Fibroblast of villous mesenchyme (primary cell): ENCODE results near the gene VPS51. TPM values are rescaled to one million over a fixed set of nuclear protein-coding genes. Genes with fewer than 3 reads are reported as not detected.

Experiments used
- DNase-seq: peaks from one replicate; pipeline ENCODE4 v3.0.0-alpha.2; 2010; ENCODE audit warnings: low read depth
- H3K4me3 ChIP-seq: 2 replicates; pipeline ENCODE4 v1.5.1; 2011; ENCODE audit warnings: low read depth, mild to moderate bottlenecking, low read length
- CTCF ChIP-seq: IDR thresholded peaks from 2 replicates; pipeline ENCODE4 v1.5.1; 2012; ENCODE audit warnings: low read depth, mild to moderate bottlenecking, low read length; ENCODE audit not compliant: insufficient read depth
- total RNA-seq: library from RNA; depleted of rRNA; stranded (reverse); fragments of >200 nt; gene quantifications from 2 replicates; pipeline ENCODE4 v1.2.3, GENCODE V29; 2012

Gene VPS51
- total RNA-seq, 1 donor, result 104 TPM

- TF ChIP-seq CTCF, result no peak
- DNase-seq, result no peak
- H3K4me3 ChIP-seq, result no peak overlapping the region
These were observed 30.7 kb downstream of the VPS51 start for GRCh38 chr11:65126624-65127274.

DNA sequence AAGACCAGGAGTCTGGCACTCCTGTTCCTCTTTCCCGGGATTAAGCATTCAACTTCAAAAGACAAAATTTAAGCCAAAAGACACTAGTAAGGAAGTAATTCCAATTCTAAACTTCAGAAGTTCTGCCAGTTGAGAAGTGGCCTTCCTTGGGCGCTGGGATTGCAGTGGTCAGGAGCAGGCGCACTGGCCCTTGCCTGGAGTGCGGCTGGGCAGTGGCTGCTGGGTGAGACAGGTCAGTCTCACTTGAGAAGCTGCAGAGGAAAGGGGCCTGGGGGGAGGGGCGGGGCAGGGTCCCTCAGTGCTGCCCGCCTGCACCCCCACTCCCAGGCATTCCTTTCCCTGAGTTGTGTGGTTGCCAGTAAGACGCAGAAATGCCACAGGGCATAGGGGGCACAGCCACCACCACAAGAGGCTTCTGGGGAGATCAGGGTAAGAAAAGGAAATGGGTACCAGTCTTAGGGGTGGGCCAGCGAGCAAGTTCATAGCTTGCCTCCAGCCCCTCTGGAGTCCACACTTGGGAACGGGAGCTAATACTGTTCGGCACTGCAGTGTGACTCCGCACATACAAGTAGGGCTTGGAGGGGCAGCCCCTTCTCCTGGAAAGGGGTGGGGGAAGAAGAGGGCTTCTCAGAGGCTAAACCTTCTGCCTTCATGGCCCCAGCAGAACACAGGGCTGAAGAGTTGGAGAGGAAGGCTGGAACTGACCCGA is 31.6 kb downstream of the VPS51 start:
- TF ChIP-seq CTCF, result no peak
- H3K4me3 ChIP-seq, result no peak overlapping the region
- DNase-seq, result no peak

GRCh38 chr11:65128182-65129145 is 32.5 kb downstream of the VPS51 start:
- TF ChIP-seq CTCF, result no peak
- no peak overlapping the region for H3K4me3 ChIP-seq
- no peak for DNase-seq

GRCh38 chr11:65129649-65130441 is 33.8 kb downstream of the VPS51 start:
- TF ChIP-seq CTCF, result no peak
- DNase-seq, result no peak
- no peak overlapping the region for H3K4me3 ChIP-seq

DNA sequence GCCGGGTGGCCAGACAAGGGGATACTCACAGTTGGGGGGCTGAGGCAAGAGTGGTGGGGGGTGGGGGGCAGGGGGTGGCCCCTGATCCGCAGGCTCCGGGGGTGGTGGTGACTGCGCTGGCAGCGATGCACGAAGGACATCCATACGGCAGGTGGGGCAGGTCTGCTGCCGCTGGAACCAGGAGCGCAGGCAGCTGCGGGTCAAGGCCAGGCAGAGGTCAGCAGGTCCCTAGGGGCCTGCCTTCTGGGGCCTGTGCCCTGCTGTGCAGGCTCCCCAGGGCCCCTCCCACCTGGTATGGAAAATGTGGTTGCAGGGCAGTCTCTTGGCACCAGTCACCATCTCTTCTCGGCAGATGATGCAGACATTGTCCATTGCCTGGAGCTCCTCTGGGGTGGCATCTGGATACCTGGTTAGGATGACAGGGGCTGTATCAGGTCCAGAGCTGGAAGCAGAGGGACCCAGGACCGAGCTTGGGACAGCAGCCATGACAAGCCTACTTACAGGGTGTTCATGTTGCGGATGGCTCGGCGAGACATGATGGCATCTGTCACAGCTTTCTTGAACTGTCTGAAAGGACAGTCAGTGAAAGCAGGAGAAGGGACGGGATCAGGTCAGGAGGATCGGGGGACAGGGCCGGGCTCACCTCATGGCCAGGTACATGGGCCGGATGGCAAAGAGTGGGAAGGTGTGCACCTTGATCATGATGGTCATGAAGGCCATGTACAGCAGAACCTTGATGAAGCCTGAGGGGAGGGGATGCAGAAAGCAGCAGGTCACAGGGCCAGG is 34.8 kb downstream of the VPS51 start:
- H3K4me3 ChIP-seq, result no peak overlapping the region
- TF ChIP-seq CTCF, result no peak

More for the DNA sequence above, 34.8 kb downstream of the VPS51 start:
- DNase-seq, result no peak
